Endodermal cell (in vitro differentiated cells): ENCODE results near the gene COL5A1. TPM values are rescaled to one million over a fixed set of nuclear protein-coding genes. Genes with fewer than 3 reads are reported as not detected.

Experiments used
- DNase-seq: peaks from one replicate; pipeline ENCODE4 v3.0.0-alpha.2; 2017
- H3K27ac ChIP-seq: 2 replicates; pipeline ENCODE4 v1.5.1; 2013; ENCODE audit warnings: mild to moderate bottlenecking, low read depth, low read length, moderate library complexity
- H3K27me3 ChIP-seq: 2 replicates; pipeline ENCODE4 v1.6.1; 2013; ENCODE audit warnings: mild to moderate bottlenecking, low read length, moderate library complexity; ENCODE audit not compliant: insufficient read depth, control insufficient read depth, poor library complexity, severe bottlenecking
- H3K36me3 ChIP-seq: 2 replicates; pipeline ENCODE4 v1.7.0; 2013; ENCODE audit warnings: mild to moderate bottlenecking, low read length, moderate library complexity; ENCODE audit not compliant: control insufficient read depth, insufficient read depth
- H3K4me1 ChIP-seq: one replicate; pipeline ENCODE4 v1.7.0; 2013; ENCODE audit warnings: low read length; ENCODE audit not compliant: control insufficient read depth, insufficient read depth
- H3K4me3 ChIP-seq: 2 replicates; pipeline ENCODE4 v1.5.1; 2013; ENCODE audit warnings: mild to moderate bottlenecking, low read length, moderate library complexity
- H3K9ac ChIP-seq: 2 replicates; pipeline ENCODE4 v1.6.1; 2013; ENCODE audit warnings: mild to moderate bottlenecking, low read length, moderate library complexity; ENCODE audit not compliant: poor library complexity, severe bottlenecking; ENCODE audit errors: extremely low read depth
- H3K9me3 ChIP-seq: 2 replicates; pipeline ENCODE4 v1.6.1; 2013; ENCODE audit warnings: mild to moderate bottlenecking, low read length, moderate library complexity; ENCODE audit not compliant: control insufficient read depth
- H3K27ac Mint-ChIP-seq: 2 replicates; pipeline ENCODE4 v1.8.0; 2020; ENCODE audit warnings: mixed read lengths
- H3K27me3 Mint-ChIP-seq: 2 replicates; pipeline ENCODE4 v1.8.0; 2021; ENCODE audit warnings: mild to moderate bottlenecking, mixed read lengths; ENCODE audit not compliant: insufficient read depth
- H3K36me3 Mint-ChIP-seq: 2 replicates; pipeline ENCODE4 v1.8.0; 2020; ENCODE audit warnings: low read depth, mixed read lengths
- H3K4me1 Mint-ChIP-seq: 2 replicates; pipeline ENCODE4 v1.8.0; 2020; ENCODE audit warnings: mixed read lengths
- H3K4me3 Mint-ChIP-seq: 2 replicates; pipeline ENCODE4 v1.8.0; 2020; ENCODE audit warnings: mild to moderate bottlenecking, moderate library complexity, mixed read lengths
- H3K9me3 Mint-ChIP-seq: 2 replicates; pipeline ENCODE4 v1.8.0; 2020; ENCODE audit warnings: mild to moderate bottlenecking, mixed read lengths
- WGBS, 2 experiments: methylation state at CpG; one replicate each; pipeline versions ENCODE4 v1.1.5 to v1.1.7; 2013; ENCODE audit warnings: missing lambda C conversion rate in 2 of 2, mixed read lengths in 1 of 2; ENCODE audit not compliant: insufficient coverage in 1 of 2, insufficient read length in 1 of 2; 5-methylcytosine and 5-hydroxymethylcytosine counted together
- total RNA-seq, 2 donors: library from RNA; stranded (reverse); fragmentation: NEBNext Ultra II Directional in 1 of 2; extraction: Animal tissue kit (Norgen Biotek cat#: 25700) in 1 of 2; gene quantifications; 2 replicates in 1 of 2; 3 replicates in 1 of 2; pipeline ENCODE4 v1.2.1, GENCODE V29; 2021
- TF ChIP-seq, protein P1 (sequence below): fragments of 200-600 bp; sonication (generic); conservative IDR thresholded peaks from 2 replicates; pipeline ENCODE4 v1.5.0; 2021; ENCODE audit warnings: antibody characterized with exemption, mild to moderate bottlenecking

Gene COL5A1
- total RNA-seq, 2 donors from 2014 or later: 65.3 to 76.6 TPM

DNA sequence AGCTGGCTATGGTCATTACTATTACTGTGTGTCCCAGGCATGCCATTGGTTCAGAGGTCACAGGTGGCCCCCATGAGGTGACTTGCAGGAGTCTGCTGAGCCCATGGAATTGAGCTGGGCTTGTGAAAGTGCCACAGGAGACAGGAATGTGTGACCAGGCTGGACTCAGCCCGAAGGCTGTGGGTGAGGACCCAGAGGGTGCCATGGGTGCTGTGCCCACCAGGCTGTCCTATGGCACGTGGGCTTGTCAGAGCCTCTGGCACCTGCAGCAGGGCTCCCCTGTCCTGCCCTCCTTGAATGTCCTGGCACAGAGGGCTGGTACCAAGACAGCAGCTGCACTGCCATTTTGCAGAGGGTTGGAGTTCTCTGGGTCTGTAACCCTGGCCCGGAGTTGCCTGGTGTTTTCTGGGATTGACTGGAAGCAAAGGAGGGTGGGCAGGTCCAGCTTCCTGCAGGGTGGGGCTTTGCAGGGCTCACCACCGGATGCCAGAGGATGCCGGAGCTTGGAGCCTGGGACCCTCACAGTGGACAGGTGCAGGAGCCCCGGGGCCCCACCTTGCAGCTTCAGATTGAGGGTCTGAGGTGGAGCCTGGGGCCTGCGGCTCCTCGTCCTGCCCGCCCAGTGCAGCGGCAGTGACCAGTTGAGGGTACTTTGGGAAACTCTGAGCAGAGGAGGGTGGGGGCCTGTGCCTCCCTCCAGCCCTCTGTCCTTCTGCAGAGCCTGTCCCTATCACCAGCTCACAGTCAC is 14.2 kb downstream of the COL5A1 start:
- 76 to 85% methylated on average over 4 to 10 of the region's 10 CpGs for WGBS, 2 experiments
- peak; percentile 70 for DNase-seq
- Histone ChIP-seq H3K9me3 (peaks cover 12% of the 10 kb centered on the region), H3K9ac (no peak overlapping the region), H3K27me3 (no peaks in the 10 kb centered on the region), H3K36me3 (peaks cover 9% of the 10 kb centered on the region), H3K4me1 (no peaks in the 10 kb centered on the region), H3K27ac (no peak overlapping the region), H3K4me3 (no peak overlapping the region)
- H3K4me1 Mint-ChIP-seq: peaks cover 1% of the 10 kb centered on the region
- no peak overlapping the region for H3K4me3 Mint-ChIP-seq
- H3K27ac Mint-ChIP-seq: no peak overlapping the region
- H3K36me3 Mint-ChIP-seq: peaks cover 13% of the 10 kb centered on the region
- H3K27me3 Mint-ChIP-seq: no peaks in the 10 kb centered on the region
- TF ChIP-seq, protein P1, sequence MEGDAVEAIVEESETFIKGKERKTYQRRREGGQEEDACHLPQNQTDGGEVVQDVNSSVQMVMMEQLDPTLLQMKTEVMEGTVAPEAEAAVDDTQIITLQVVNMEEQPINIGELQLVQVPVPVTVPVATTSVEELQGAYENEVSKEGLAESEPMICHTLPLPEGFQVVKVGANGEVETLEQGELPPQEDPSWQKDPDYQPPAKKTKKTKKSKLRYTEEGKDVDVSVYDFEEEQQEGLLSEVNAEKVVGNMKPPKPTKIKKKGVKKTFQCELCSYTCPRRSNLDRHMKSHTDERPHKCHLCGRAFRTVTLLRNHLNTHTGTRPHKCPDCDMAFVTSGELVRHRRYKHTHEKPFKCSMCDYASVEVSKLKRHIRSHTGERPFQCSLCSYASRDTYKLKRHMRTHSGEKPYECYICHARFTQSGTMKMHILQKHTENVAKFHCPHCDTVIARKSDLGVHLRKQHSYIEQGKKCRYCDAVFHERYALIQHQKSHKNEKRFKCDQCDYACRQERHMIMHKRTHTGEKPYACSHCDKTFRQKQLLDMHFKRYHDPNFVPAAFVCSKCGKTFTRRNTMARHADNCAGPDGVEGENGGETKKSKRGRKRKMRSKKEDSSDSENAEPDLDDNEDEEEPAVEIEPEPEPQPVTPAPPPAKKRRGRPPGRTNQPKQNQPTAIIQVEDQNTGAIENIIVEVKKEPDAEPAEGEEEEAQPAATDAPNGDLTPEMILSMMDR: no peak
- H3K9me3 Mint-ChIP-seq: peaks cover 13% of the 10 kb centered on the region

DNA sequence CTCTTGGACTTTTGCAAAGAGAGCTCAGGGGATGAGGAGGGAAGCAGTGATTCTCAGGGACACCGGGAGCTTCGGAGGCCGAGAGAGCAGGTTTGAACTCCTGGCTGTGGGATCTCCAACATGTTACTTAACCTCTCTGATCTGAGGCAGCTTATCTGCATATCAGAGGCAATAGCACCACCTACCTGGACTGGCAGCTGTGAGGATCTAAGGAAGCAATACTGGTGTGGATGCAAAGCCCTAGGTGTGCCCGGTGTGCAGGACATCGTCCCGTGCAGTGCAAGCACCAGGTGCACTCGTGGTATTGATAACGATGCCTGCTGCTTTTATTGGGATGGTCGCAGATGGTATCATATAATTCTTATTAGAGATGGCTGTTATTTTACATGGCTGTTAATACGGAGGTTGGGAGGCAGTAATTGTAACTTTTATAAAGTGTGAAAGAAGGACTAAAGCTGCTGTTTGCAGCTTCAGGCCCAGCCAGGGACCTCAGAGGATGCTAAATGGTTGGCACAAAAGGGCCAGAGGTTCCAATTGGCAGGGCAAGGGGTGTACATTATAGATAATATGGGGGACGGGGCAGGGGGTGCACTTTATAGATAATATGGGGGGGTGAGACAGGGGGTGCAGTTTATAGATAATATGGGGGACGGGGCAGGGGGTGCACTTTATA is 14.9 kb downstream of the COL5A1 start:
- H3K27me3 Mint-ChIP-seq: no peaks in the 10 kb centered on the region
- Histone ChIP-seq H3K27me3 (no peaks in the 10 kb centered on the region), H3K9me3 (peaks cover 16% of the 10 kb centered on the region), H3K9ac (no peak overlapping the region), H3K36me3 (peaks cover 10% of the 10 kb centered on the region), H3K27ac (no peak overlapping the region), H3K4me3 (no peak overlapping the region), H3K4me1 (no peaks in the 10 kb centered on the region)
- WGBS, 2 experiments: 72 to 79% methylated on average over 10 of the region's 12 CpGs
- H3K4me3 Mint-ChIP-seq: no peak overlapping the region
- H3K4me1 Mint-ChIP-seq: peaks cover 1% of the 10 kb centered on the region
- H3K9me3 Mint-ChIP-seq: peaks cover 17% of the 10 kb centered on the region
- peaks cover 19% of the 10 kb centered on the region for H3K36me3 Mint-ChIP-seq
- H3K27ac Mint-ChIP-seq: no peak overlapping the region
- TF ChIP-seq, protein P1: peak; percentile 35
- peak; percentile 70 for DNase-seq

DNA sequence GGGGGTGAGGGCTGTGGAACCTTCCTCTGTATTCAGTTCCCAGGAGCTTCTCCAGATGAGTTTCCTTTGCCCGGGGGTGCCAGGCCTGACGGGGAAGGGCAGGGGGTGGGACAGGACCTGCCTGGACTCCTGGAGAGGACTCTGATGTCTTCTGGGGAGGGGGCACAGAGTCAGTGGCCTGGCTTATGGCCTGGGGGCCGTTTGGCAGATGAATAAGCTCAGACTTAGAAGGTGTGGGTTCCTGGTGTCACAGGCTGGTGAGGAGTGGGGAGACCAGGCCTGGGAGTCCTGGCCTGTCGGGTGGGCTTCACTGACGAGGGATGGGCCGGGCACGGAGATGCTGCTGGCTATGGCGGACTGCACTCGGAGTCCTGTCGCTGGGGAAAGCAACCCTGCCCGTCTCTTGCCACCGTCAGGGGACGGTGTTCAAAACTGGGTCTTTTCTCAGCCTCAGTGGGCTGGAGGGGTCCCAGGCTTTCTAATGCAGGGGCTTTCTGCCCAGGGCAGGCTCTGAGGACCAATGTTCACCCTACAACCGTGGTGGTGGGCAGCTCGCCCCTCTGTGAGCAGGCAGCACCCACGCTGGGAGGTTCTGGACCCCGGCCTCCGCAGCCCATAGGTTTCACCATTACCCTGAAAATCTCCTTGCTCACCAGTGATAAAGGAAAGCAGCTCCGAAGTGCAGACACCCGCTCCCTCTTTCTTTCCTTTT is 16.2 kb downstream of the COL5A1 start:
- Mint-ChIP-seq H3K4me3 (no peak overlapping the region), H3K27ac (no peak overlapping the region), H3K36me3 (peaks cover 31% of the 10 kb centered on the region), H3K9me3 (peaks cover 17% of the 10 kb centered on the region), H3K27me3 (no peaks in the 10 kb centered on the region), H3K4me1 (peaks cover 1% of the 10 kb centered on the region)
- Histone ChIP-seq H3K4me1 (no peaks in the 10 kb centered on the region), H3K27me3 (no peaks in the 10 kb centered on the region), H3K9ac (no peak overlapping the region), H3K36me3 (peaks cover 10% of the 10 kb centered on the region), H3K9me3 (peaks cover 16% of the 10 kb centered on the region), H3K27ac (no peak overlapping the region), H3K4me3 (no peak overlapping the region)
- DNase-seq: no peak
- TF ChIP-seq, protein P1: no peak
- WGBS, 2 experiments: 86 to 89% methylated on average over 11 to 20 of the region's 20 CpGs
